DOHH2 (cell line): ENCODE data around the gene NUSAP1.

Experiments
- H3F3A ChIP-seq: fragments of 200-600 bp; sonication (generic), shearing (Covaris generic); 2 replicates; pipeline ENCODE4 v1.6.0; 2016; ENCODE audit warnings: antibody characterized with exemption, mild to moderate bottlenecking; ENCODE audit not compliant: control insufficient read depth, insufficient read depth
- H3K27ac ChIP-seq: fragments of 200-600 bp; sonication (generic); 2 replicates; pipeline ENCODE4 v1.5.1; 2014; ENCODE audit warnings: low read depth, mild to moderate bottlenecking, low read length, moderate library complexity
- H3K27me3 ChIP-seq: fragments of 200-600 bp; sonication (generic); 2 replicates; pipeline ENCODE4 v1.6.1; 2014; ENCODE audit warnings: mild to moderate bottlenecking, low read length, mixed read lengths; ENCODE audit not compliant: control insufficient read depth
- H3K36me3 ChIP-seq: fragments of 200-600 bp; sonication (generic); 2 replicates; pipeline ENCODE4 v1.6.1; 2014; ENCODE audit warnings: mild to moderate bottlenecking, low read length, moderate library complexity, mixed read lengths; ENCODE audit not compliant: control insufficient read depth
- H3K4me1 ChIP-seq: fragments of 200-600 bp; sonication (generic); 2 replicates; pipeline ENCODE4 v1.6.1; 2014; ENCODE audit warnings: mild to moderate bottlenecking, low read length, mixed read lengths; ENCODE audit not compliant: control insufficient read depth
- H3K4me2 ChIP-seq: fragments of 200-600 bp; sonication (generic); 2 replicates; pipeline ENCODE4 v1.6.0; 2014; ENCODE audit warnings: mild to moderate bottlenecking, low read length, moderate library complexity
- H3K4me3 ChIP-seq: fragments of 200-600 bp; sonication (generic); 2 replicates; pipeline ENCODE4 v1.5.1; 2014; ENCODE audit warnings: mild to moderate bottlenecking, low read length, mixed read lengths
- H3K79me2 ChIP-seq: fragments of 200-600 bp; sonication (generic); 2 replicates; pipeline ENCODE4 v1.6.1; 2014; ENCODE audit warnings: mild to moderate bottlenecking, low read length, mixed read lengths; ENCODE audit not compliant: control insufficient read depth
- H3K9me2 ChIP-seq: fragments of 200-600 bp; sonication (generic); replicated peaks from 2 replicates; pipeline ENCODE4 v1.6.1; 2014; ENCODE audit warnings: mild to moderate bottlenecking, low read length, mixed read lengths; ENCODE audit not compliant: control insufficient read depth
- H3K9me3 ChIP-seq: fragments of 200-600 bp; sonication (generic); 2 replicates; pipeline ENCODE4 v1.6.1; 2014; ENCODE audit warnings: antibody characterized with exemption, low read length, mixed read lengths; ENCODE audit not compliant: control insufficient read depth, insufficient read depth
- H4K20me1 ChIP-seq: fragments of 200-600 bp; sonication (generic); 2 replicates; pipeline ENCODE4 v1.6.0; 2014; ENCODE audit warnings: low read depth, mild to moderate bottlenecking, antibody characterized with exemption, low read length, moderate library complexity; ENCODE audit not compliant: control insufficient read depth, insufficient read depth
- EZH2phosphoT487 ChIP-seq: fragments of 200-600 bp; sonication (generic); IDR thresholded peaks from 2 replicates; pipeline ENCODE4 v1.6.1; 2017; ENCODE audit warnings: borderline replicate concordance, mild to moderate bottlenecking, antibody characterized with exemption, low read length, moderate library complexity, mixed read lengths
- TF ChIP-seq, protein P1 (sequence below): fragments of 200-600 bp; sonication (generic); IDR thresholded peaks from one replicate; pipeline ENCODE4 v1.5.1; 2014; ENCODE audit warnings: antibody characterized with exemption, mild to moderate bottlenecking, low read depth, low read length; ENCODE audit not compliant: poor library complexity, severe bottlenecking

The NUSAP1 gene

GRCh38 chr15:41429003-41429890 is 96.6 kb downstream of the NUSAP1 start:
- peaks cover 73% of the 10 kb centered on the region for H3K79me2 ChIP-seq
- H3K4me1 ChIP-seq: peaks cover 9% of the 10 kb centered on the region
- H3K4me3 ChIP-seq: no peak overlapping the region
- H3K36me3 ChIP-seq: no peaks in the 10 kb centered on the region
- no peak overlapping the region for H3K4me2 ChIP-seq
- TF ChIP-seq EZH2phosphoT487: no peak
- TF ChIP-seq, protein P1, sequence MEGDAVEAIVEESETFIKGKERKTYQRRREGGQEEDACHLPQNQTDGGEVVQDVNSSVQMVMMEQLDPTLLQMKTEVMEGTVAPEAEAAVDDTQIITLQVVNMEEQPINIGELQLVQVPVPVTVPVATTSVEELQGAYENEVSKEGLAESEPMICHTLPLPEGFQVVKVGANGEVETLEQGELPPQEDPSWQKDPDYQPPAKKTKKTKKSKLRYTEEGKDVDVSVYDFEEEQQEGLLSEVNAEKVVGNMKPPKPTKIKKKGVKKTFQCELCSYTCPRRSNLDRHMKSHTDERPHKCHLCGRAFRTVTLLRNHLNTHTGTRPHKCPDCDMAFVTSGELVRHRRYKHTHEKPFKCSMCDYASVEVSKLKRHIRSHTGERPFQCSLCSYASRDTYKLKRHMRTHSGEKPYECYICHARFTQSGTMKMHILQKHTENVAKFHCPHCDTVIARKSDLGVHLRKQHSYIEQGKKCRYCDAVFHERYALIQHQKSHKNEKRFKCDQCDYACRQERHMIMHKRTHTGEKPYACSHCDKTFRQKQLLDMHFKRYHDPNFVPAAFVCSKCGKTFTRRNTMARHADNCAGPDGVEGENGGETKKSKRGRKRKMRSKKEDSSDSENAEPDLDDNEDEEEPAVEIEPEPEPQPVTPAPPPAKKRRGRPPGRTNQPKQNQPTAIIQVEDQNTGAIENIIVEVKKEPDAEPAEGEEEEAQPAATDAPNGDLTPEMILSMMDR: no peak
- no peaks in the 10 kb centered on the region for H3F3A ChIP-seq
- H3K27ac ChIP-seq: no peak overlapping the region
- no peaks in the 10 kb centered on the region for H3K9me3 ChIP-seq
- H4K20me1 ChIP-seq: no peaks in the 10 kb centered on the region
- H3K9me2 ChIP-seq: no peaks in the 10 kb centered on the region
- no peaks in the 10 kb centered on the region for H3K27me3 ChIP-seq
